Mesenchymal stem cell (in vitro differentiated cells and primary cell): ENCODE results near the gene ARL13B.
A peak's percentile ranks its signal among the peaks of the same experiment; 100 is the strongest.
"Not testable (repeated sequence)": the region's sequence is repeated elsewhere in the genome, so short reads cannot be mapped to it uniquely, and the experiment has no call there.

Experiments
- DNase-seq: peaks from one replicate; pipeline ENCODE4 v3.0.0-alpha.2; 2013
- H2AFZ ChIP-seq: one replicate; pipeline ENCODE4 v1.6.1; 2013; ENCODE audit warnings: low read depth, mild to moderate bottlenecking, control low read depth, inconsistent platforms, low read length, moderate library complexity
- H2AK5ac ChIP-seq: 2 replicates; pipeline ENCODE4 v1.6.1; 2013; ENCODE audit warnings: low read length, moderate library complexity, mild to moderate bottlenecking, inconsistent platforms; ENCODE audit not compliant: severe bottlenecking
- H2BK120ac ChIP-seq: one replicate; pipeline ENCODE4 v1.6.1; 2013; ENCODE audit warnings: low read depth, mild to moderate bottlenecking, inconsistent platforms, low read length, moderate library complexity
- H2BK12ac ChIP-seq, 2 experiments: one replicate each; pipeline ENCODE4 v1.6.1; 2013; ENCODE audit warnings: inconsistent platforms in 2 of 2, low read length in 2 of 2, mild to moderate bottlenecking in 2 of 2, moderate library complexity in 2 of 2, control low read depth in 1 of 2
- H2BK15ac ChIP-seq: one replicate; pipeline ENCODE4 v1.6.1; 2013; ENCODE audit warnings: mild to moderate bottlenecking, low read depth, inconsistent platforms; ENCODE audit not compliant: poor library complexity, severe bottlenecking
- H2BK5ac ChIP-seq: 2 replicates; pipeline ENCODE4 v1.6.1; 2013; ENCODE audit warnings: low read depth, mild to moderate bottlenecking, low read length, control low read depth, inconsistent platforms; ENCODE audit not compliant: poor library complexity, severe bottlenecking
- H3K14ac ChIP-seq, 2 experiments: one replicate each; pipeline ENCODE4 v1.6.1; 2013; ENCODE audit warnings: inconsistent platforms in 2 of 2, low read length in 2 of 2, control low read depth in 1 of 2, mild to moderate bottlenecking in 1 of 2, moderate library complexity in 1 of 2
- H3K18ac ChIP-seq, 2 experiments: one replicate each; pipeline ENCODE4 v1.6.1; 2013; ENCODE audit warnings: inconsistent platforms in 2 of 2, low read length in 2 of 2, control low read depth in 1 of 2, low read depth in 1 of 2, mild to moderate bottlenecking in 1 of 2
- H3K23ac ChIP-seq, 2 experiments: one replicate each; pipeline ENCODE4 v1.6.1; 2013; ENCODE audit warnings: inconsistent platforms in 2 of 2, low read length in 2 of 2, mild to moderate bottlenecking in 2 of 2, moderate library complexity in 2 of 2, control low read depth in 1 of 2
- H3K27ac ChIP-seq: 2 replicates; pipeline ENCODE4 v1.5.1; 2013; ENCODE audit warnings: mild to moderate bottlenecking, moderate library complexity, low read length, control low read depth, inconsistent platforms; ENCODE audit not compliant: poor library complexity, severe bottlenecking
- H3K27me3 ChIP-seq, 2 experiments: 2 replicates each; pipeline versions ENCODE4 v1.6.1 to v1.7.0; 2013; ENCODE audit warnings: low read length in 2 of 2, mild to moderate bottlenecking in 2 of 2, moderate library complexity in 2 of 2, control low read depth in 1 of 2, inconsistent platforms in 1 of 2; ENCODE audit not compliant: control insufficient read depth in 1 of 2, insufficient read depth in 1 of 2
- H3K36me3 ChIP-seq, 2 experiments: 2 replicates each; pipeline versions ENCODE4 v1.6.1 to v1.7.0; 2013; ENCODE audit warnings: low read length in 2 of 2, control low read depth in 1 of 2, inconsistent platforms in 1 of 2, low read depth in 1 of 2, mild to moderate bottlenecking in 1 of 2; ENCODE audit not compliant: insufficient read depth in 2 of 2, control insufficient read depth in 1 of 2
- H3K4ac ChIP-seq, 2 experiments: one replicate each; pipeline ENCODE4 v1.6.1; 2013; ENCODE audit warnings: inconsistent platforms in 2 of 2, low read length in 2 of 2, mild to moderate bottlenecking in 2 of 2, moderate library complexity in 2 of 2, control low read depth in 1 of 2, low read depth in 1 of 2
- H3K4me1 ChIP-seq: 2 replicates; pipeline ENCODE4 v1.6.1; 2013; ENCODE audit warnings: low read depth, low read length, control low read depth; ENCODE audit not compliant: control insufficient read depth, insufficient read depth
- H3K4me2 ChIP-seq: 2 replicates; pipeline ENCODE4 v1.6.1; 2013; ENCODE audit warnings: low read length, mild to moderate bottlenecking, inconsistent platforms; ENCODE audit not compliant: poor library complexity, severe bottlenecking
- H3K4me3 ChIP-seq, 2 experiments: 2 replicates each; pipeline versions ENCODE4 v1.5.1 to v1.7.0; 2013; ENCODE audit warnings: low read length in 2 of 2, mild to moderate bottlenecking in 2 of 2, control low read depth in 1 of 2, low read depth in 1 of 2; ENCODE audit not compliant: insufficient read depth in 1 of 2
- H3K79me1 ChIP-seq: replicated peaks from 2 replicates; pipeline ENCODE4 v1.6.1; 2013; ENCODE audit warnings: mild to moderate bottlenecking, control low read depth, low read length, inconsistent platforms; ENCODE audit not compliant: poor library complexity, severe bottlenecking
- H3K9ac ChIP-seq: 2 replicates; pipeline ENCODE4 v1.7.0; 2013; ENCODE audit warnings: mild to moderate bottlenecking, low read length, moderate library complexity
- H3K9me3 ChIP-seq: 2 replicates; pipeline ENCODE4 v1.7.0; 2013; ENCODE audit warnings: mild to moderate bottlenecking, low read length; ENCODE audit not compliant: control insufficient read depth
- H4K8ac ChIP-seq: one replicate; pipeline ENCODE4 v1.6.1; 2013; ENCODE audit warnings: inconsistent platforms, mild to moderate bottlenecking, low read length, moderate library complexity
- H4K91ac ChIP-seq: one replicate; pipeline ENCODE4 v1.6.1; 2013; ENCODE audit warnings: mild to moderate bottlenecking, low read length, inconsistent platforms
- WGBS: methylation state at CpG from one replicate; pipeline ENCODE4 v1.1.7; 2013; ENCODE audit warnings: mixed read lengths; 5-methylcytosine and 5-hydroxymethylcytosine counted together

Gene ARL13B

GRCh38 chr3:93962798-93963197 lies 17.2 kb upstream of the ARL13B start:
- Histone ChIP-seq H3K4me2 (no peak overlapping the region), H2AFZ (no peak overlapping the region), H3K27ac (no peak overlapping the region), H3K4ac (no peak overlapping the region), H3K14ac (no peak overlapping the region), H4K8ac (no peak overlapping the region), H3K4me1 (no peaks in the 10 kb centered on the region), H2AK5ac (no peak overlapping the region), H3K18ac (no peak overlapping the region), H3K27me3 (no peaks in the 10 kb centered on the region), H3K79me1 (no peaks in the 10 kb centered on the region), H4K91ac (no peak overlapping the region), H3K23ac (no peak overlapping the region), H3K4me3 (no peak overlapping the region), H3K9me3 (no peaks in the 10 kb centered on the region), H3K36me3 (no peaks in the 10 kb centered on the region), H2BK15ac (no peak overlapping the region), H2BK5ac (no peak overlapping the region), H2BK12ac (no peak overlapping the region), H2BK120ac (no peak overlapping the region), H3K9ac (no peak overlapping the region)
- DNase-seq, result no peak
- 68% methylated on average over 3 of the region's 3 CpGs for WGBS

GRCh38 chr3:93965106-93965505 lies 14.8 kb upstream of the ARL13B start:
- H3K23ac ChIP-seq, H4K8ac ChIP-seq, H2AK5ac ChIP-seq, H2AFZ ChIP-seq, H3K14ac ChIP-seq, H3K9me3 ChIP-seq, H3K4me2 ChIP-seq, H3K18ac ChIP-seq, H3K9ac ChIP-seq, H2BK15ac ChIP-seq, H2BK120ac ChIP-seq, DNase-seq, H3K36me3 ChIP-seq, H4K91ac ChIP-seq, H2BK5ac ChIP-seq, H2BK12ac ChIP-seq, H3K4ac ChIP-seq, H3K79me1 ChIP-seq, H3K4me1 ChIP-seq, H3K4me3 ChIP-seq, H3K27ac ChIP-seq, H3K27me3 ChIP-seq: not testable (repeated sequence)
- 98% methylated on average over 19 of the region's 19 CpGs for WGBS

- Histone ChIP-seq H3K9ac (no peak overlapping the region), H2BK5ac (no peak overlapping the region), H3K14ac (no peak overlapping the region), H3K79me1 (no peaks in the 10 kb centered on the region), H3K27ac (no peak overlapping the region), H4K8ac (no peak overlapping the region), H2AK5ac (no peak overlapping the region), H4K91ac (no peak overlapping the region), H3K27me3 (no peaks in the 10 kb centered on the region), H2BK120ac (no peak overlapping the region), H3K18ac (no peak overlapping the region), H2AFZ (no peak overlapping the region), H3K9me3 (no peaks in the 10 kb centered on the region), H3K36me3 (no peaks in the 10 kb centered on the region), H2BK15ac (no peak overlapping the region), H3K4me1 (peaks cover 1% of the 10 kb centered on the region), H3K4me2 (no peak overlapping the region), H3K23ac (no peak overlapping the region), H3K4ac (no peak overlapping the region), H2BK12ac (no peak overlapping the region), H3K4me3 (no peak overlapping the region)
- 54% methylated on average over 3 of the region's 3 CpGs for WGBS
- DNase-seq, result peak; percentile 71
Measured at GRCh38 chr3:93969443-93969842, 10.5 kb upstream of the ARL13B start.

DNA sequence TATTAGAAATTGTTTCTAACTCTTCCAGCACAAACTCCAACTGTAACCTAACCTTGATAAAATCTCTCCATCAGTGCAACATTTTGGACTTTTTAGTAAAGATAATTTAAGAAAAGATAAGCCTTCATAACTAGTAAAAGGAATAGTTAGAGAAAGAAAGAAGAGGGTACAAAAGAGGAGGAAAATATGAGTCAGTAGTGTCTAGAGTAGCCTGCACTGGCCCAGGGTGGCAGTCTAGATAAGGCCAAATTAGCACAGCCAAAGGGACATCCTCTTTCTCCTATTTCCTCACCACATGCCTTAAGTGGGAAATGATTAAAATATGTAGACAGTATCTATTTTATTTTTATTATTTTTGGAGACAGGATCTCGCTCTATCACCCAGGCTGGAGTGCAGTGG lies 10.0 kb upstream of the ARL13B start:
- WGBS, result 100% methylated on average over 1 of the region's 1 CpG
- Histone ChIP-seq H2BK5ac (no peak overlapping the region), H3K36me3 (no peaks in the 10 kb centered on the region)

More for the DNA sequence above, 10.0 kb upstream of the ARL13B start:
- Histone ChIP-seq H4K8ac (no peak overlapping the region), H3K79me1 (no peaks in the 10 kb centered on the region), H2BK12ac (no peak overlapping the region), H2AFZ (no peak overlapping the region), H2BK15ac (no peak overlapping the region), H3K9me3 (no peaks in the 10 kb centered on the region), H3K4me2 (no peak overlapping the region), H3K4me3 (no peak overlapping the region), H4K91ac (no peak overlapping the region), H3K14ac (no peak overlapping the region), H3K27me3 (no peaks in the 10 kb centered on the region), H3K18ac (peak overlapping the region in 1 of 2 experiments; percentile 62), H3K23ac (no peak overlapping the region), H2AK5ac (no peak overlapping the region), H3K4ac (no peak overlapping the region), H3K27ac (no peak overlapping the region), H2BK120ac (no peak overlapping the region), H3K4me1 (peaks cover 1% of the 10 kb centered on the region), H3K9ac (no peak overlapping the region)
- no peak for DNase-seq
